KG1 (cell line): ENCODE measurements around the gene CYREN.
"Not testable (repeated sequence)": the region's sequence is repeated elsewhere in the genome, so short reads cannot be mapped to it uniquely, and the experiment has no call there.

Experiments used
- DNase-seq: peaks from one replicate; lab custom pipeline; 2025; lab: John Stamatoyannopoulos, UW

CYREN gene

DNA sequence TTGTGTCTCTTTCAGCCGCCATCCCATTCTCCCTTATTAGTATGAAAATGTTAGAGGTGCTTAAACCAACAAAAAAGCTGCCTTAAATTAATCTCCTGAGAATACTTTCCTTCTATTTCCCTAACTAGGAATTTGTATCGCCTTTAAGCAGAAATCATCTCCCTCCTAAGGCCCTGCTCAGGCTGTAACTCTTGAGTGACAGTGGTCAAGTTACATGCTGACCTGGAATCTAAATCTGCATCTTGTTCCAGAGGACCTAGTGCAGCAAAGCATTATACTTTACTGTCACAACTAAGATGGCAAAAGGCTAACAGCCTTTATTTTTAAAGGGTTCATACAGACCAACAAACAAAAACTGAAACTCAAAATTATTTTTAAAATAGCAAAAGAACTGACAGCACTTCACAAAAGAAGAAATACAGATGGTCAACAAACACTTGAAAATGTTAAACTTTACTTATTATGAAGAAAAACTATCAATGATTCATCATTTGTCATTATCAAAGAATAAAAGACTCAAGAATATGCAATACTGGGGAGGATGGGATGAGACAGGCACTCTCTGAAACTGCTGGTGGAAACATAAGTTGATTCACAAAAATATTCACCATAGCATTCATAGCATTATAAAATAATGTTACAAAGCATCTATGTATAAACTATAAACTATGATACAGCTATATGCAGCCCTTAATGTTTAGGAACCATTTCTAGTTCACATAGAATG, 11.0 kb downstream of the CYREN start:
- DNase-seq, result no peak

DNA sequence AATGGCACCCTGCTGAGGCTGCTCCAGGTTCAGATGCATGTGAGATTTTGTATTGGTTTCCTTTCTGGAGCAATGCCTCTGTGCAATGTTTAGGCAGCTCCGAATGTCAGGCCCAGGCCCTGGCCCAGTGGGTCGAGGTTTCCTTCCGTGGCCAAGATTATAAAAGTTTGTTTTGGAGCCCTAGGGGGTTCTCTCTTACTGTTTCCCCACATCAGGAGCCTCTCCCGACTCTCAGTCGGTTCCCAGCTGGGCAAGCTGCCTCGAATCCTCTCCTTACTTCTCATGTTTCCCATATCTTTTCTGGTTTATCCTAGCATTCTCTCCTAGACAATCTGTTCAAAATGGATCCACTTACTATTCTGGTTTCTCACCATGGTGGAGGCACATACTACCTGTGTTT, 11.6 kb downstream of the CYREN start:
- no peak for DNase-seq

DNA sequence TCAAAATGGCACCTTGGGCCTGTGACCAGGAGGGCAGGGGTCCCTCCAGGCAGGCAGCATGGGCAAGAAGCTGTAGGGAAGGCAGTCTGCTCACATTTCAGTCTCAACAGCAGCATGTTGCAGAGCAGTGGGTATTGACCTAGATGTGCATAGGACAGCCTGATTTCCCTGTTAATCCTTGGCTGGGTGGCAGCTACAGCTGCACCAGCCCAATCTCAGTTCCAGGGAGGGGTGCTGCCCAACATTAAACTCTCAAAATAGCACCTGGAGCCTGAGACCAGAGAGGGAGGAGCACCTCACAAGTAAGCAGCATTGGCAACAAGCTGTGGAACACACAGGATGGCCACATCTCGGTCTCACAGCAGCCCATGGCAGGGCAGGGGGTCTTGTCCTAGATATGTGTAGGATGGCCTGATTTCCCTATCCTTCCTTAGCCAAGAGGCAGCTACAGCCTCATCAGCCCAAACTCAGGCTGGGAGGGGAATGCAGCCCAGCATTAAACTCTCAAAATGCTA, 12.3 kb downstream of the CYREN start:
- no peak for DNase-seq

DNA sequence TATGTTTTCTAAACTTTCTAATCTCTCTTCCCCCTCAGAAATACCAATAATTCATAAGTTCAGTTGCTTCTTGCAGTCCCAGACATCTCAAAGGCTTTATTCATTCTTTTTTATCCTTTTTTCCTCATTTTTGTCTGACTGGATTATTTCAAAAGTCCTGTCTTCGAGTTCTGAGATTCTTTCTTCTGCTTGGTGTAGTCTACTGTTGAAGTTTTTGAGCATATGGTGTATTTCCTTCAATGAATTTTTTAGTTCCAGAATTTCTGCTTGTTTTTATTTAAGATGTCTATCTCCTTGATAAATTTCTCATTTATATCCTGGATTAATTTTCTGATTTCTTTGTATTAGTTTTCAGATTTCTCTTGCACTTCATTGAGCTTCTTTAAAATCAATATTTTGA, 14.2 kb downstream of the CYREN start:
- no peak for DNase-seq

DNA sequence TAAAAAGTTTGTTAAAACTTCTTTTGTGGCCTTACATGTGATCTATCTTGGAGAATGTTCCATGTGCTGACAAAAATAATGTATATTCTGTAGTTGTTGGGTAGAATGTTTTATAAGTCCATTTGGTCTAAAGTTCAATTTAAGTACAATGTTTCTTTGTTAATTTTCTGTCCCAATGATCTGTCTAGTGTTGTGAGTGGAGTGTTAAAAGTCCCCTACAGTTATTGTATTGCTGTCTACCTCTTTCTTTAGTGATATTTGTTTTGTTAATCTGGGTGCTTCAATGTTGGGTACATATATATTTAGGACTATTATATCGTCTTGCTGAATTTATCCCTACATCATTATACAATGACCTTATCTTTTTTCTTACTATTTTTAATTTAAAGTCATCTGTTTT, 15.8 kb downstream of the CYREN start:
- DNase-seq, result no peak

DNA sequence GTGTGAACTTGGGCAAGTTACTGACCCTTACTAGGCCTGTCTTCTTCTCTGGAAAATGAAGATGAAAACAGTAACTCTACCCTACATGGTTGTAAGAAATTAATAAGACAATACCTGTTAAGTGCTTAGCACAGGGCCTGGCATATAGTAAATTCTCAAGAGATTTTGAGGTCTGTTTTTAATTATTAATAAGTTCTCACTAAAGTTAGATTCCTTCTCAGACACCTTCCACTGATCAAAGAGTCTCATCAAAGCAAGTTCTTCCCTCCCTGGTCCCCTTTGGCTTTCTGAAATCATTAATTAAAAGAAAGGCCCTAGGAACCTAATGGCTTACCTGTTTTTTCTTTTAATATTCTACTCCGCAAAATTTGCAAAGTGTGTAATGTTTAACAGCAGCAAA, 18.1 kb downstream of the CYREN start:
- DNase-seq, result no peak

DNA sequence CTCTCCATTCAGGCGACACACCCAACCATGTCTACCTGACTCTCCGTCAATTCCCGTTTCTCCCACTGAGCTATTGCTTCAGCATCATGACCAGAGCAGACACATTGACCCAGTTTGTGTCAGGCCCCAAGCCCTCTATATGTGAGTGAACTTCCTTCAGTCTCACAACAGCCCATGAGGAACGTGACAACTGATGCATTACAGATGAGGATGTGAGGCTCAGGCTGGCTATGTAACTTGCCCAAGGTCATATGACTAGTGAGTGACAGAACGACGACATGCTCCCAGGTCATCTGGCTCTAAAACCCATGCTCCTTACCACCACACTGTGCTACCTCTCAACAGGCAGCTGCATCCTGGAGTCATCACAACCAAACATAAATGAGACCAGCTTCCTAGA, 19.0 kb downstream of the CYREN start:
- DNase-seq, result peak; percentile 13

DNA sequence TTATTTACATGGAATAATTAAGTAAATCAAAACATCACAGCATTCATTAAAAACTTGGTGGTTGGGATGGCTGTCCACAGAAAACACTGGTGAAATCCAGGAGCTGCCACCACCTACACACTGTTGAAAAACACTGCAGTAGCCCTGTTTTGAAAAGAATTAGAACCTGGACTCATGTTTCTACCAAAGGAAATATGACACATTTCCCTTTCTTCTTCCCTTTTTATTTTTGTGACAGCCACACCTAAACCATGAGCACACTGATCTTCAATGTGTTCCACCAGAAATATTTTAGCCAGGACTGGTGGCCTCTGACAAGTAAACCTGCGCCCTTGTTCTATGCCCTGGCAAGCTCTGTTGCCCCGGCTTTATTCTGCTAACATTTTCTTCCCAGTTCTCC, 19.4 kb downstream of the CYREN start:
- no peak for DNase-seq

DNA sequence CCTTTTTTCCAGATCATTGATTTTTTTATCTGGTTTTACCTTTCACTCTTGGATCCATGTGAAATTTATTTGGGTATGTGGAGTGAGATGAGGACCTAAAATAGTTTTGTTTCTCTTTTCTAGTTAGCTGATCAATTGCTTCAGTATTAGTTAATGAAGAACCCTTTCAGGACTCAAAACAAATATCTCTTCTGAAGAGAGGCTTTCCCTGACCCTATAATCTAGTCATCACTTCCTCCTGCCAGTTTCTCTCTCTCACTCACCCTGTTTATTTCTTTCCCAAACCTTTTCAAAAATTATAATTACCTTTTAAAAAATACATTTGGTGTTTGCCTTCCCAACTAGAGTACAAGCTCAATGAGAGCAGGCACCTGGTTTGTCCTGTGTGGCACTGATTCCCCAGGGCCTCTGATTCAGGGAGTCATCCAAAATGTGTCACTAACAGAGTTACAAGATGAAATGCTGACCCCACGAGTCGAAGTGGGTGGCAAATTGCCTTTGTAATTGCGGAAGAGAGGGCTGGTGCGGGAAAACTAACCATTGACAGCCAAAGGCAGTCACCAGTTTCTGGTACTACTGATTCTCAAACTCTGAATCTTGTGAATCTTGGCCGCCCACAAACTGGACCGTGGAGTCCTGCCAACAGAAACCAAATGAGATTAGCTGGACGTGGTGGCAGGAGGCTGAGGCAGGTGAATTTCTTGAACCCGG, 20.3 kb downstream of the CYREN start:
- no peak for DNase-seq

DNA sequence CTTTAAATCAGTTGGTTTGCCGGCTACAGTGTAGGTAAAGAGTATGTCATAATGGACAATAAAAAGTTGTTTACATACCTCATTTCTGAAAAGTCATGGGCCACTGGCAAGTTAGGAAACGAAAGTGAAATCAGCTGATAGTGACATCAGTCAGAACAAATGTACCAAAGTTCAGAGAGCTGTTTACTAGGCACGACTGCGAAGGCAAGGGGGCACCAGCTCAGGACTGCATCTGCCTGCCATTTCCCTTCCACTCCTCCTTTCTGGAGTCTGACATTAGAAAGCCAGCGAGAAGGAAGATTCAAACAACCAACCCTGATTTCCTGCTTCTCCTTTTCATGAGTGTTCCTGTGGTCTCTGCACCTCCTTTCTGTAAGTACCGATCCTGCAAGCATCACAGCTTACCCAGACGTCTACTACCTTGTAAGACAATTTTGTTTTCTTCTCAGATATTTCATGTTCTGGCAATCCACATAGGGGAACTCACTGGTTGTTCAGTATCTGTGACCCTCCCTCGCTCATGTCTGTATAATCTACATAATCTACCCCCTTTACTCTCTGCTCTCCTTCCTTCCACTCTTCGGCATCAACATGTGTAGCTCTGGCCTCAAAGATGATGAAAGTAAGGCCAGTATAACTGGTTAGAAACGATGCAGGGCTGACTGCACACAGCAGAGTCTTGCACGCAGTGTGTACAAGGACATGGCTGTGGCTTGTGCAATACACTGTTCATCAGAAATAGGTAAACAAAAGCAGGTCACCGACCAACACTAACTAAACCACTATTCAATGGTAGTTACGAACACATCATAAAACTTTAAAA, 22.4 kb downstream of the CYREN start, which contains the start of gene TMEM140:
TSS of gene TMEM140 (plus strand) at position 174 of the 823 bp plus-strand sequence. CDS start 16,370 bp downstream, outside the sequence.
- no peak for DNase-seq

DNA sequence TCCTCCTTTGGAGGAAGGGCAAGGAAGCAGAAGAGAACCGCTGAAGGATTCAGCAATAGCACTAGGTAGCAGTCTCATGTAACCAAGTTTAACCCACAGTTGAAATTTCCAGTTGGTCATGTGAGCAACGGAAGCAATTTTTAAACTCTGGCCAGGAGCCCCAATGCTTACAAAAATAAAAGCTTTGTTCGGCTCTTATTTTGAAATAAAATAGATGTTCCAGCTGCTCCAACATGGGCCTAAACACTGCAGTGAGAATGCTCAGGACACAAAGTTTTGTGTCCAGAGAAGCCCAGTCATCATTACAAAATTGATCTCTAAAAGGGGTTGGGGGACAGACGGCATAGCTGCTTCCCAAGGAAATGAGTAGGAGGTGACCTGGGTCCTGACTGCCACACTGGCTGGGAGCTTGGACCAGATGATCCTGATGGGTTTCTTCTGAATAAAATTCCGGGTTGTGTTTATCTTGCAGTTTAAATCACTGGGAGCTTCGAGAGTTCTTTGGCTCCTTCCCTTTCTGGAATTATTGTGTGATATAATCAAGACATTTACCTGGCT, 23.1 kb downstream of the CYREN start:
- no peak for DNase-seq

DNA sequence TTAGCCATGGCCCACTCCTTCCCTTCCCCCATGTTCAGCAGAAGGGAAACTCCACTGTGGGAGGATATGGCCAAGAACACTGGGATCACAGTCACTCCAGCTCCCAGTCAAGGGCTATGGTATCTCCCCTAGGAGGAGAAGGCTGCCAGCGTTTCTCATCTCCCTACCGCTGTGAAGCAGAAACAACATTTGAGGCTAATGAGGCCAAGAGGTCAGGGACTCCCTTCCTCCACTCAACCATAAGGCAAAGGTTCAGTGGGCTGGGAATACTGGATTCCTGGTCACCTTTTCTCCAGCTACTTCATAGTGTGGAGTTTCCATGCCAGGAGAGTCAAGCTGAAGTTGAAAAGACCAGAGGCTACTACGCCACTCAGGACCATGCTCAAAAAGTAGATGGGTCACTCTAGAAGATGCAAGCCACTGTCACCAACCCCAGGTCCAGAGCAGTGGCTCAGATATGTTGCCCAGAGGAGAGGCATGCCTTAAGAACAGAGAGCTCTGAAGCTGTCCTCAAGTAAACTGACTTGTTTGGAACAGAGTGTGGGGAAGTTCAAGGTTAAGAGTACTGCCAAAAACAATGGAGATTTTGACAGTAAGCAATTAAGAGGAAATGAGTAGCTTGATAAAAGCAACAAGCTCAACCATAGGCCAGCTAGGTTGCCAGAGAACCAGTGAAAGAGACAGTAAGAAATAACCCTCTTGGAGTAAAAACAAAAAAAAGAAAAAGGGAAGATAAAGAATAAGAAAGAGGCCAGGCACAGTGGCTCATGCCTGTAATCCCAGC, 26.4 kb downstream of the CYREN start:
- DNase-seq, result no peak

DNA sequence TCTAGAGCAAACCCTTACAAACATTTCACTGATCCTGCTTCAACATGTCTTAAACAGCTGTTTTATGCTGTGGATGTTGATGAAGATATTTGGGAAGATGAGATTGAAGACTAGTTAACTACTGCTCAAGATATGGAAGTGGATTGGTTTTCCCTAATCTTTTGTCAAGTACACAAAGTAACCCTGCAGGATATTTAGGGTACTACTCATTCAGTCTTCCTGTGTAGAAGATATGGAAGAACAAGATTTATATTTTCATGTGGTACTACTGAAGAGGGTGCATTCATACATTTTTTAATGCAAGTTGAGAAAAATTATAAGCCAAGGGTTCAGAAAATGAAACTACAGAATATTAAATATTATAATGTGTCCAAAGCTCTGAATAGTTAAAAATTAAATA, 40.9 kb downstream of the CYREN start:
- no peak for DNase-seq

DNA sequence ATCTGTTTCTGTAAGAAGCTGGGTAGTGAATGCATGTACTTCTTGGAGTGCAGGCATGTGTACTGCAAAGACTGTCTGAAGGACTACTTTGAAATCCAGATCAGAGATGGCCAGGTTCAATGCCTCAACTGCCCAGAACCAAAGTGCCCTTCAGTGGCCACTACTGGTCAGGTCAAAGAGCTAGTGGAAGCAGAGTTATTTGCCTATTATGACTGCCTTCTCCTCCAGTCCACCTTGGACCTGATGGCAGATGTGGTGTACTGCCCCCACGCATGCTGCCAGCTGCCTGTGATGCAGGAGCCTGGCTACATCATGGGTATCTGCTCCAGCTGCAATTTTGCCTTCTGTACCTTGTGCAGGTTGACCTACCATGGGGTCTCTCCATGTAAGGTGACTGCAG, 41.6 kb downstream of the CYREN start:
- DNase-seq, result no peak

DNA sequence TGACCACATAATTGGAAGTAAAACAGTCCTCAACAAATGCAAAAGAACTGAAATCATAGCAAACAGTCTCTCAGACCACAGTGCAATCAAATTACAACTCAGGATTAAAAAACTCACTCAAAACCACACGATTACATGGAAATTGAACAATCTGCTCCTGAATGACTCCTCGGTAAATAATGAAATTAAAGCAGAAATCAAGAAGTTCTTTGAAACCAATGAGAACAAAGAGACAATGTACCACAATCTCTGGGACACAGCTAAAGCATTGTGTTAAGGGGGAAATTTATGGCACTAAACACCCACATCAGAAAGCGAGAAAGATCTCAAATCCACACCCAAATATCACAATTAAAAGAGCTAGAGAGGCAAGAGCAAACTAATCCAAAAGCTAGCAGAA, 45.9 kb downstream of the CYREN start:
- DNase-seq, result not testable (repeated sequence)

DNA sequence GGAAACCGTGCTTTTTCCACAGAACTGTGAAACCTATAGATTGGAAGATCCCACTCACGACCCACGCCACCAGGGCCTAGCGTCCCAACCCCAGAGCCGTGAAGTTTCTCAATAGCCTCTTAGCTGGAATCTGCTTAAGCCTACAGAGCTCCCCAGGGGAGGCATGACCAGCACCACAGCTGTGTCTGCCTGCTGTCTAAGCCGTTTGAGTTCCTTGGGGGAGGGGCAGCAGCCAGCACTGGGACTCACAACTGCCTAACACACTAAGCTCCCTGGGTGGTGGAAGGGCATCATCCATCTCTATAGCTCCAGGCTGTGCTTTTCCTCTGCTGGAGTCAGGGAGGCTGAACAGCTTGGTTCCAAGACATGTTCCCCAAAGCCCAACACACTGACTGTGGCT, 48.6 kb downstream of the CYREN start:
- no peak for DNase-seq

DNA sequence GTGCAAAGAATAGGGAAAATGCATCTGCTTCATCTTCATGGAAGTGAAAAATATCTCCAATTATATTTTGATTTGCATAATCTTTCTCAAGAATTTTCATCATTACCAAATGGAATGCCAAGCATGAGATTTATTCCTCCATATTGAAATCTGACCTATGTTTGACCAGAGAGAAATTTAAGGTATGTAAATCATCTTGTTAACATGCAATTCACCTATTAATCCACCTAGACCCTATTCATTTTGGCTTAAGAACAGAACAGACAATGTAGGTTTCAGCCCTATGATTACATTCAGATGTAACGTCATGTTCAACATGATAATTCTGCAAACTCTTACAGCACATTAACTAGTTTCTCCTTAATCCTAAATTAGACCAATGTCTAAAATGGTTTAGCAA, 53.4 kb downstream of the CYREN start:
- DNase-seq, result no peak
